HCT116 (cell line): ENCODE data around the gene PRIMPOL. TPM values are rescaled to one million over a fixed set of nuclear protein-coding genes. Genes with fewer than 3 reads are reported as not detected.
"Not testable (repeated sequence)": the region's sequence is repeated elsewhere in the genome, so short reads cannot be mapped to it uniquely, and the experiment has no call there.

Experiments used
- ATAC-seq: fragments of 200-7000 bp; cut with Tn5 transposase; 2 replicates; pipeline ENCODE4 v1.9.1; 2020; ENCODE audit warnings: mild to moderate bottlenecking, moderate library complexity
- BruUV-seq: library from RNA; stranded (reverse); fragments of 400-500 nt; replicated peaks from 2 replicates; lab custom pipeline; 2021; lab: Mats Ljungman, UMichigan
- CTCF ChIA-PET: fragments of 300-600 bp; sonication (Branson Sonifier 250); formaldehyde crosslinking; loops from one replicate; lab custom pipeline; 2021; ENCODE audit warnings: antibody characterized with exemption; lab: Charles Lee
- POLR2A ChIA-PET: fragments of 300-600, 350-600 bp; sonication (Branson Sonifier 250); formaldehyde crosslinking; loops from one replicate; lab custom pipeline; 2021; ENCODE audit warnings: antibody characterized with exemption; lab: Charles Lee
- RAD21 ChIA-PET, 2 experiments: fragments of 300-600 bp; sonication (Branson Sonifier 250); formaldehyde crosslinking; loops; one replicate each; lab custom pipeline; 2023; ENCODE audit warnings: low total read pairs in 2 of 2; ENCODE audit not compliant: uncharacterized antibody in 2 of 2, unreplicated experiment in 2 of 2, low non-redundant PET in 1 of 2; lab: Charles Lee
- DNase-seq: peaks from one replicate; pipeline ENCODE4 v3.0.0-alpha.2; 2010; ENCODE audit warnings: low read depth, low spot score
- H2AFZ ChIP-seq: fragments of 200-600 bp; shearing (Covaris generic), sonication (generic); 2 replicates; pipeline ENCODE4 v1.6.1; 2017; ENCODE audit warnings: low read depth, mixed run types, mixed read lengths, antibody characterized with exemption, low read length; ENCODE audit not compliant: poor library complexity, severe bottlenecking
- H3K27ac ChIP-seq: 2 replicates; pipeline ENCODE4 v1.5.1; 2012; ENCODE audit warnings: low read depth, low read length
- H3K27me3 ChIP-seq: fragments of 200-600 bp; sonication (generic); 2 replicates; pipeline ENCODE4 v1.6.1; 2016; ENCODE audit warnings: mixed run types, low read length, mixed read lengths; ENCODE audit not compliant: insufficient read depth
- H3K36me3 ChIP-seq, 2 experiments: fragments of 200-500 bp in 1 of 2; fragments of 200-600 bp in 1 of 2; sonication (Bioruptor generic) in 1 of 2; sonication (generic) in 1 of 2; 2 replicates each; pipeline versions ENCODE4 v1.5.1 to v1.6.1; 2014 to 2016; ENCODE audit warnings: low read length in 2 of 2, inconsistent platforms in 1 of 2, mixed read lengths in 1 of 2, mixed run types in 1 of 2; ENCODE audit not compliant: insufficient read depth in 2 of 2, control insufficient read depth in 1 of 2
- H3K4me1 ChIP-seq, 2 experiments: fragments of 200-600 bp in 1 of 2; sonication (generic) in 1 of 2; 2 replicates each; pipeline versions ENCODE4 v1.5.1 to v1.6.1; 2012 to 2017; ENCODE audit warnings: low read length in 2 of 2, inconsistent platforms in 1 of 2, mild to moderate bottlenecking in 1 of 2, mixed read lengths in 1 of 2, mixed run types in 1 of 2, moderate library complexity in 1 of 2; ENCODE audit not compliant: insufficient read depth in 2 of 2, control insufficient read depth in 1 of 2
- H3K4me2 ChIP-seq: fragments of 200-600 bp; sonication (generic); 2 replicates; pipeline ENCODE4 v1.6.1; 2017; ENCODE audit warnings: mixed run types, low read length, mixed read lengths
- H3K4me3 ChIP-seq, 2 experiments: fragments of 200-600 bp in 1 of 2; sonication (generic) in 1 of 2; replicated peaks in 1 of 2; 2 replicates each; pipeline ENCODE4 v1.5.1; 2011 to 2016; ENCODE audit warnings: low read length in 2 of 2, control low read depth in 1 of 2, low read depth in 1 of 2, mild to moderate bottlenecking in 1 of 2, mixed read lengths in 1 of 2, mixed run types in 1 of 2
- H3K79me2 ChIP-seq: fragments of 200-600 bp; sonication (generic); 2 replicates; pipeline ENCODE4 v1.6.1; 2017; ENCODE audit warnings: mild to moderate bottlenecking, mixed run types, low read length, moderate library complexity, mixed read lengths; ENCODE audit not compliant: insufficient read depth
- H3K9ac ChIP-seq: fragments of 200-600 bp; sonication (generic); 2 replicates; pipeline ENCODE4 v1.6.1; 2016; ENCODE audit warnings: low read length, mixed read lengths
- H3K9me2 ChIP-seq: fragments of 200-600 bp; sonication (generic), shearing (Covaris generic); 2 replicates; pipeline ENCODE4 v1.6.1; 2017; ENCODE audit warnings: mixed run types, mild to moderate bottlenecking, moderate library complexity; ENCODE audit not compliant: insufficient read depth
- H3K9me3 ChIP-seq, 2 experiments: fragments of 200-500 bp in 1 of 2; fragments of 200-600 bp in 1 of 2; sonication (Bioruptor generic) in 1 of 2; sonication (generic) in 1 of 2; 2 replicates each; pipeline ENCODE4 v1.6.1; 2014 to 2017; ENCODE audit warnings: low read length in 2 of 2, mixed read lengths in 2 of 2, inconsistent platforms in 1 of 2, low read depth in 1 of 2, mild to moderate bottlenecking in 1 of 2, mixed run types in 1 of 2, moderate library complexity in 1 of 2; ENCODE audit not compliant: control insufficient read depth in 1 of 2, insufficient read depth in 1 of 2
- H4K20me1 ChIP-seq: fragments of 200-600 bp; sonication (generic), shearing (Covaris generic); 2 replicates; pipeline ENCODE4 v1.6.1; 2017; ENCODE audit warnings: mixed run types, mild to moderate bottlenecking, moderate library complexity; ENCODE audit not compliant: insufficient read depth
- ELF1 ChIP-seq: IDR thresholded peaks from 2 replicates; pipeline ENCODE4 v1.6.1; 2012; ENCODE audit warnings: low read depth, borderline replicate concordance
- EZH2 ChIP-seq: fragments of 200-600 bp; sonication (generic); IDR thresholded peaks from 2 replicates; pipeline ENCODE4 v1.6.1; 2017; ENCODE audit warnings: antibody characterized with exemption, mixed run types
- SIN3A ChIP-seq: IDR thresholded peaks from 2 replicates; pipeline ENCODE4 v1.6.1; 2012; ENCODE audit warnings: low read depth
- ZBTB33 ChIP-seq: IDR thresholded peaks from 2 replicates; pipeline ENCODE4 v1.6.1; 2011; ENCODE audit warnings: mild to moderate bottlenecking, low read length, moderate library complexity; ENCODE audit not compliant: insufficient replicate concordance; ENCODE audit errors: extremely low read depth
- intact Hi-C: fragments of 100-400 bp; cut with micrococcal nuclease; formaldehyde crosslinking; loops from 2 replicates; pipeline ENCODE4 v1.10.0; 2022
- total RNA-seq: library from RNA; stranded (reverse); gene quantifications from one replicate; pipeline ENCODE4 v1.2.1, GENCODE V29; 2021; ENCODE audit not compliant: unreplicated experiment

The PRIMPOL gene
- total RNA-seq, 1 experiment from 2014 or later = 11.3 TPM

- TF ChIP-seq ZBTB33 (no peak), ELF1 (no peak), EZH2 (no peak), SIN3A (no peak)
Observed at GRCh38 chr4:184614509-184614908, 35.0 kb upstream of the PRIMPOL start (continued).

DNA sequence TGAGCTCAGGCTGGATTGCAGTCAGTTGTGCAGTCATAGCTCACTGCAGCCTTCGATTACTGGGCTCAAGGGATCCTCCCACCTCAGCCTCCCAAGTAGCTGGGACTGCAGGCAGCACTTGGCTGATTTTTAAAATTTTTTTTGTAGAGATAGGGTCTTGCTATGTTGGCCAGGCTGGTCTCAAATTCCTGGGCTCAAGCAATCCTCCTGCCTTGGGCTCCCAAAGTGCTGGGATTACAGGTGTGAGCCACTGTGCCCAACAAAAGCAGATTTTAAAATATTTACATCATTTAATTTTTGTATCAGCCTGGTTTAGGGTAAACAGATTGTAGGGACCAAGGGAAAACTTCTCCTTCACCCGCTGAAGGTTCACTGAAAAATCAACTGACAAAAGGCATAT is 33.4 kb upstream of the PRIMPOL start:
- H3K79me2 ChIP-seq, H3K27me3 ChIP-seq, H3K27ac ChIP-seq, H3K4me2 ChIP-seq, POLR2A ChIA-PET, H3K36me3 ChIP-seq, RAD21 ChIA-PET, BruUV-seq, H3K4me1 ChIP-seq, H3K9ac ChIP-seq, H3K9me2 ChIP-seq, H3K4me3 ChIP-seq, DNase-seq, ATAC-seq, intact Hi-C loops, H3K9me3 ChIP-seq, H2AFZ ChIP-seq, CTCF ChIA-PET, H4K20me1 ChIP-seq: not testable (repeated sequence)
